ENCODE data around the gene NEK9.

Gene NEK9

GRCh38 chr14:75101491-75101890 lies 25.4 kb downstream of the NEK9 start:
- no peaks in the 10 kb centered on the region for H3K4me1 ChIP-seq (ENCODE audit: control insufficient read depth, insufficient read depth, low read length)
- H3K4me3 ChIP-seq (ENCODE audit: low read length) = no peak overlapping the region
- DNase-seq (ENCODE audit: low read depth) = no peak

GRCh38 chr14:75098682-75099081 lies 28.2 kb downstream of the NEK9 start:
- Histone ChIP-seq H3K36me3 (ENCODE audit: control insufficient read depth, insufficient read depth, low read length, severe bottlenecking) (peaks cover 84% of the 10 kb centered on the region), H3K9me3 (ENCODE audit: control insufficient read depth, low read length) (no peaks in the 10 kb centered on the region), H3K27me3 (replicated peaks; ENCODE audit: control insufficient read depth, insufficient read depth, low read length) (no peaks in the 10 kb centered on the region), H3K9ac (ENCODE audit: low read length) (no peak overlapping the region), H3K4me3 (ENCODE audit: low read length) (no peak overlapping the region), H3K4me1 (ENCODE audit: control insufficient read depth, insufficient read depth, low read length) (no peaks in the 10 kb centered on the region)
- no peak for DNase-seq (ENCODE audit: low read depth)

More at GRCh38 chr14:75101491-75101890, 25.4 kb downstream of the NEK9 start:
- no peaks in the 10 kb centered on the region for H3K27me3 ChIP-seq (replicated peaks; ENCODE audit: control insufficient read depth, insufficient read depth, low read length)
- H3K36me3 ChIP-seq (ENCODE audit: control insufficient read depth, insufficient read depth, low read length, severe bottlenecking) = peaks cover 84% of the 10 kb centered on the region
- no peaks in the 10 kb centered on the region for H3K9me3 ChIP-seq (ENCODE audit: control insufficient read depth, low read length)
- no peak overlapping the region for H3K9ac ChIP-seq (ENCODE audit: low read length)

GRCh38 chr14:75098212-75098611 lies 28.6 kb downstream of the NEK9 start:
- Histone ChIP-seq H3K36me3 (ENCODE audit: control insufficient read depth, insufficient read depth, low read length, severe bottlenecking) (peaks cover 84% of the 10 kb centered on the region), H3K27me3 (replicated peaks; ENCODE audit: control insufficient read depth, insufficient read depth, low read length) (no peaks in the 10 kb centered on the region), H3K9ac (ENCODE audit: low read length) (no peak overlapping the region), H3K4me3 (ENCODE audit: low read length) (no peak overlapping the region), H3K4me1 (ENCODE audit: control insufficient read depth, insufficient read depth, low read length) (no peaks in the 10 kb centered on the region), H3K9me3 (ENCODE audit: control insufficient read depth, low read length) (no peaks in the 10 kb centered on the region)
- DNase-seq (ENCODE audit: low read depth) = no peak

- DNase-seq (ENCODE audit: low read depth) = no peak
- no peaks in the 10 kb centered on the region for H3K4me1 ChIP-seq (ENCODE audit: control insufficient read depth, insufficient read depth, low read length)
- H3K4me3 ChIP-seq (ENCODE audit: low read length) = no peak overlapping the region
- no peaks in the 10 kb centered on the region for H3K27me3 ChIP-seq (replicated peaks; ENCODE audit: control insufficient read depth, insufficient read depth, low read length)
- H3K36me3 ChIP-seq (ENCODE audit: control insufficient read depth, insufficient read depth, low read length, severe bottlenecking) = peaks cover 88% of the 10 kb centered on the region
- H3K9me3 ChIP-seq (ENCODE audit: control insufficient read depth, low read length) = no peaks in the 10 kb centered on the region
- no peak overlapping the region for H3K9ac ChIP-seq (ENCODE audit: low read length)
Observed at GRCh38 chr14:75096959-75097358, 29.9 kb downstream of the NEK9 start.

- no peak overlapping the region for H3K9ac ChIP-seq (ENCODE audit: low read length)
- no peak for DNase-seq (ENCODE audit: low read depth)
- peaks cover 87% of the 10 kb centered on the region for H3K36me3 ChIP-seq (ENCODE audit: control insufficient read depth, insufficient read depth, low read length, severe bottlenecking)
- no peaks in the 10 kb centered on the region for H3K4me1 ChIP-seq (ENCODE audit: control insufficient read depth, insufficient read depth, low read length)
- no peaks in the 10 kb centered on the region for H3K27me3 ChIP-seq (replicated peaks; ENCODE audit: control insufficient read depth, insufficient read depth, low read length)
- no peaks in the 10 kb centered on the region for H3K9me3 ChIP-seq (ENCODE audit: control insufficient read depth, low read length)
- no peak overlapping the region for H3K4me3 ChIP-seq (ENCODE audit: low read length)
Observed at GRCh38 chr14:75095690-75096089, 31.2 kb downstream of the NEK9 start.

- no peak overlapping the region for H3K9ac ChIP-seq (ENCODE audit: low read length)
- H3K36me3 ChIP-seq (ENCODE audit: control insufficient read depth, insufficient read depth, low read length, severe bottlenecking) = peaks cover 85% of the 10 kb centered on the region
- no peak for DNase-seq (ENCODE audit: low read depth)
- no peaks in the 10 kb centered on the region for H3K4me1 ChIP-seq (ENCODE audit: control insufficient read depth, insufficient read depth, low read length)
- H3K9me3 ChIP-seq (ENCODE audit: control insufficient read depth, low read length) = no peaks in the 10 kb centered on the region
- no peak overlapping the region for H3K4me3 ChIP-seq (ENCODE audit: low read length)
- H3K27me3 ChIP-seq (replicated peaks; ENCODE audit: control insufficient read depth, insufficient read depth, low read length) = no peaks in the 10 kb centered on the region
Observed at GRCh38 chr14:75094896-75095295, 32.0 kb downstream of the NEK9 start.

GRCh38 chr14:75092698-75093097 lies 34.1 kb downstream of the NEK9 start:
- DNase-seq (ENCODE audit: low read depth) = no peak
- Histone ChIP-seq H3K4me3 (ENCODE audit: low read length) (no peak overlapping the region), H3K27me3 (replicated peaks; ENCODE audit: control insufficient read depth, insufficient read depth, low read length) (no peaks in the 10 kb centered on the region), H3K36me3 (ENCODE audit: control insufficient read depth, insufficient read depth, low read length, severe bottlenecking) (peaks cover 75% of the 10 kb centered on the region), H3K9me3 (ENCODE audit: control insufficient read depth, low read length) (no peaks in the 10 kb centered on the region), H3K4me1 (ENCODE audit: control insufficient read depth, insufficient read depth, low read length) (no peaks in the 10 kb centered on the region), H3K9ac (ENCODE audit: low read length) (no peak overlapping the region)

- Histone ChIP-seq H3K4me1 (ENCODE audit: control insufficient read depth, insufficient read depth, low read length) (no peaks in the 10 kb centered on the region), H3K4me3 (ENCODE audit: low read length) (no peak overlapping the region), H3K9ac (ENCODE audit: low read length) (no peak overlapping the region), H3K36me3 (ENCODE audit: control insufficient read depth, insufficient read depth, low read length, severe bottlenecking) (peaks cover 75% of the 10 kb centered on the region), H3K27me3 (replicated peaks; ENCODE audit: control insufficient read depth, insufficient read depth, low read length) (no peaks in the 10 kb centered on the region), H3K9me3 (ENCODE audit: control insufficient read depth, low read length) (no peaks in the 10 kb centered on the region)
- no peak for DNase-seq (ENCODE audit: low read depth)
Observed at GRCh38 chr14:75091251-75091650, 35.6 kb downstream of the NEK9 start.

- Histone ChIP-seq H3K4me3 (ENCODE audit: low read length) (no peak overlapping the region), H3K9me3 (ENCODE audit: control insufficient read depth, low read length) (no peaks in the 10 kb centered on the region), H3K9ac (ENCODE audit: low read length) (no peak overlapping the region), H3K36me3 (ENCODE audit: control insufficient read depth, insufficient read depth, low read length, severe bottlenecking) (peaks cover 75% of the 10 kb centered on the region), H3K4me1 (ENCODE audit: control insufficient read depth, insufficient read depth, low read length) (no peaks in the 10 kb centered on the region), H3K27me3 (replicated peaks; ENCODE audit: control insufficient read depth, insufficient read depth, low read length) (no peaks in the 10 kb centered on the region)
- DNase-seq (ENCODE audit: low read depth) = no peak
Observed at GRCh38 chr14:75090353-75090752, 36.5 kb downstream of the NEK9 start.

- Histone ChIP-seq H3K9me3 (ENCODE audit: control insufficient read depth, low read length) (no peaks in the 10 kb centered on the region), H3K4me1 (ENCODE audit: control insufficient read depth, insufficient read depth, low read length) (no peaks in the 10 kb centered on the region), H3K27me3 (replicated peaks; ENCODE audit: control insufficient read depth, insufficient read depth, low read length) (no peaks in the 10 kb centered on the region), H3K4me3 (ENCODE audit: low read length) (no peak overlapping the region), H3K36me3 (ENCODE audit: control insufficient read depth, insufficient read depth, low read length, severe bottlenecking) (peaks cover 75% of the 10 kb centered on the region), H3K9ac (ENCODE audit: low read length) (no peak overlapping the region)
- peak; percentile 91 for DNase-seq (ENCODE audit: low read depth)
Observed at GRCh38 chr14:75088566-75089373, 38.1 kb downstream of the NEK9 start.

GRCh38 chr14:75088153-75088552 lies 38.7 kb downstream of the NEK9 start:
- no peak overlapping the region for H3K4me3 ChIP-seq (ENCODE audit: low read length)
- no peaks in the 10 kb centered on the region for H3K4me1 ChIP-seq (ENCODE audit: control insufficient read depth, insufficient read depth, low read length)
- peaks cover 75% of the 10 kb centered on the region for H3K36me3 ChIP-seq (ENCODE audit: control insufficient read depth, insufficient read depth, low read length, severe bottlenecking)
- H3K27me3 ChIP-seq (replicated peaks; ENCODE audit: control insufficient read depth, insufficient read depth, low read length) = no peaks in the 10 kb centered on the region
- H3K9me3 ChIP-seq (ENCODE audit: control insufficient read depth, low read length) = no peaks in the 10 kb centered on the region
- H3K9ac ChIP-seq (ENCODE audit: low read length) = no peak overlapping the region
- DNase-seq (ENCODE audit: low read depth) = no peak

GRCh38 chr14:75084513-75084912 lies 42.3 kb downstream of the NEK9 start:
- no peak for DNase-seq (ENCODE audit: low read depth)
- H3K4me3 ChIP-seq (ENCODE audit: low read length) = no peak overlapping the region
- no peaks in the 10 kb centered on the region for H3K27me3 ChIP-seq (replicated peaks; ENCODE audit: control insufficient read depth, insufficient read depth, low read length)
- no peak overlapping the region for H3K9ac ChIP-seq (ENCODE audit: low read length)
- no peaks in the 10 kb centered on the region for H3K9me3 ChIP-seq (ENCODE audit: control insufficient read depth, low read length)
- H3K4me1 ChIP-seq (ENCODE audit: control insufficient read depth, insufficient read depth, low read length) = peaks cover 14% of the 10 kb centered on the region
- H3K36me3 ChIP-seq (ENCODE audit: control insufficient read depth, insufficient read depth, low read length, severe bottlenecking) = peaks cover 55% of the 10 kb centered on the region
